HG02610 (cell line): Measurements from ENCODE around the gene DMWD.

ENCODE experiments used
- ATAC-seq: cut with Tn5 transposase; IDR thresholded peaks from one replicate; pipeline ENCODE4 v1.9.1; 2021; ENCODE audit warnings: mild to moderate bottlenecking, moderate library complexity; ENCODE audit not compliant: unreplicated experiment

DMWD gene

GRCh38 chr19:45770192-45771101 is 22.2 kb downstream of the DMWD start:
- peak; percentile 38 for ATAC-seq

GRCh38 chr19:45769821-45770191 is 22.8 kb downstream of the DMWD start:
- no peak for ATAC-seq

GRCh38 chr19:45768984-45769782 is 23.5 kb downstream of the DMWD start, which contains the start of gene SIX5:
TSS of gene SIX5 (minus strand) at chr19:45769252. CDS start at chr19:45768844, 408 bp downstream.
- peak; percentile 56 for ATAC-seq

- ATAC-seq = no peak
These were observed 24.0 kb downstream of the DMWD start for GRCh38 chr19:45768655-45768983.

GRCh38 chr19:45767881-45768654 is 24.6 kb downstream of the DMWD start:
- ATAC-seq = no peak

GRCh38 chr19:45767410-45767880 is 25.2 kb downstream of the DMWD start:
- ATAC-seq = no peak

- ATAC-seq = no peak
These were observed 25.7 kb downstream of the DMWD start for GRCh38 chr19:45766869-45767346.

- ATAC-seq = no peak
These were observed 26.3 kb downstream of the DMWD start for GRCh38 chr19:45766296-45766868.

GRCh38 chr19:45765702-45766295 is 26.8 kb downstream of the DMWD start:
- no peak for ATAC-seq

- no peak for ATAC-seq
These were observed 27.5 kb downstream of the DMWD start for GRCh38 chr19:45764945-45765701.

- ATAC-seq = no peak
These were observed 28.2 kb downstream of the DMWD start for GRCh38 chr19:45764475-45764874.

GRCh38 chr19:45763691-45764294 is 28.9 kb downstream of the DMWD start:
- ATAC-seq = no peak

- no peak for ATAC-seq
These were observed 29.6 kb downstream of the DMWD start for GRCh38 chr19:45762870-45763631.

GRCh38 chr19:45761714-45762113 is 30.9 kb downstream of the DMWD start:
- ATAC-seq = no peak

- no peak for ATAC-seq
These were observed 33.7 kb downstream of the DMWD start for GRCh38 chr19:45758921-45759320.

- no peak for ATAC-seq
These were observed 35.0 kb downstream of the DMWD start for GRCh38 chr19:45757695-45758094.

GRCh38 chr19:45754323-45754722 is 38.3 kb downstream of the DMWD start:
- ATAC-seq = no peak

GRCh38 chr19:45753548-45753947 is 39.1 kb downstream of the DMWD start:
- no peak for ATAC-seq
